Stimulated activated CD4-positive, alpha-beta T cell treated with anti-CD3 and anti-CD28 coated beads, Interleukin-15, amount 100 ng/mL, for 48 hours (primary cell): Measurements from ENCODE around the gene TAF4.

Experiments
- DNase-seq, 2 donors: peaks; one replicate each; pipeline ENCODE4 v3.0.0-alpha.2; 2020; ENCODE audit warnings: low read depth in 2 of 2

TAF4 gene

GRCh38 chr20:61941721-61942405 is 123.8 kb downstream of the TAF4 start:
- no peak for DNase-seq

- DNase-seq, result no peak
Measured at GRCh38 chr20:61940976-61941720, 124.5 kb downstream of the TAF4 start.

- no peak for DNase-seq
Measured at GRCh38 chr20:61940491-61940890, 125.2 kb downstream of the TAF4 start.

GRCh38 chr20:61939691-61940360 is 125.9 kb downstream of the TAF4 start:
- no peak for DNase-seq

- DNase-seq, result no peak
Measured at GRCh38 chr20:61938839-61939690, 126.6 kb downstream of the TAF4 start.

- no peak for DNase-seq
Measured at GRCh38 chr20:61937963-61938838, 127.5 kb downstream of the TAF4 start.

GRCh38 chr20:61937146-61937962 is 128.3 kb downstream of the TAF4 start:
- no peak for DNase-seq

- no peak for DNase-seq
Measured at GRCh38 chr20:61936701-61937131, 129.0 kb downstream of the TAF4 start.

- no peak for DNase-seq
Measured at GRCh38 chr20:61935926-61936700, 129.6 kb downstream of the TAF4 start.

- DNase-seq, result no peak
Measured at GRCh38 chr20:61934716-61935530, 130.8 kb downstream of the TAF4 start.

GRCh38 chr20:61933951-61934715 is 131.5 kb downstream of the TAF4 start:
- no peak for DNase-seq

- DNase-seq, result no peak
Measured at GRCh38 chr20:61933481-61933950, 132.2 kb downstream of the TAF4 start.

GRCh38 chr20:61932711-61933480 is 132.8 kb downstream of the TAF4 start:
- no peak for DNase-seq

GRCh38 chr20:61932199-61932592 is 133.5 kb downstream of the TAF4 start:
- no peak for DNase-seq

GRCh38 chr20:61931476-61932198 is 134.0 kb downstream of the TAF4 start:
- DNase-seq, result no peak
